OCI-LY3 (cell line): ENCODE results near the gene MRPS18B.

ENCODE experiments used
- CTCF ChIP-seq: fragments of 200-600, 300-600 bp; sonication (generic); IDR thresholded peaks from 2 replicates; pipeline ENCODE4 v1.5.1; 2014; ENCODE audit warnings: antibody characterized with exemption, low read length, low read depth
- EZH2phosphoT487 ChIP-seq: fragments of 200-600 bp; shearing (Covaris generic); IDR thresholded peaks from 2 replicates; pipeline ENCODE4 v1.6.1; 2018; ENCODE audit warnings: antibody characterized with exemption, mixed run types, low read depth

DNA sequence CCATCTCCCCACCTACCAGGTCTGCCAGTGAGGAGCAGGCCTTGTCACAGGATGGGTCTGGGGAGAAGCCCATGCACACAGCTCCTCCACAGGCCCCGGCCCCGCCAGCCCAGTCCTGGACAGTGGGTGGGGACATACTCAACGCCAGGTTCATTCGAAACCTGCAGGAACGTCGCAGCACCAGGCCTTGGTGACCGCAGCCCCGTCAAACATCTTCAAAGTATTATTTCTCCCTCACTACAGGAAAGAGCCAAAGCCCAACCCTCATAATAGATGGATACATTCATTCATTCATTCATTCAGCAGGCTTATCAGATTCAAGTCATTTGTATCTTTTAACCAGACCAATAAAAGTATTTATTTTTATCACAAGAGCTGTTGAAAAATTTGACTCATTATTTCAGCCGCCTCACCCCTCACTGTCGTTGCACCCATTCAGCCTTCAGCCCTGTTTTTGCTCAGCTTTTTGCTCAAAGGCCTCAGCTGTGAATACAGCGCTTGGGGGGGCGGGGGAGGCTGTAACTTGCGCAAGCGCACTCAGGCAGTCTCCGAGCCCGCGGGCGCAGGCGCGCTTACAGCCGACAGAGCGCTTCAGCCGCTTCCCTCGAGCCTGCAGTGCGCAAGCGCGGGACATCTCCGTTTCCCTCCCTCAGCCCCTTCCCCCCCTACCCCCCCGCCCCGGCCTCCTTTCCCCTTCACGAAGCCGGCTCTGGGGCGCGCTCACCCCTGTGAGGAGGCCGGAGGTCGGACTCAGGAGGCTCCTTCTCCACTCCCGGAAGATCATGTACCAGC lies 29.0 kb downstream of the MRPS18B start, which contains the start of gene C6orf136:
- TF ChIP-seq CTCF (no peak), EZH2phosphoT487 (no peak)
